Measurements from ENCODE around the gene ZNF609. TPM values are rescaled to one million over a fixed set of nuclear protein-coding genes. Genes with fewer than 3 reads are reported as not detected.

The ZNF609 gene
- total and polyA plus RNA-seq, 4 donors, result 8.1 to 54.2 (median 22.0) TPM

- ATAC-seq (ENCODE audit: insufficient read depth, low FRiP score), result no peak
- Histone ChIP-seq H3K4me3 (no peak overlapping the region), H3K27me3 (ENCODE audit: control insufficient read depth in 3 of 3, insufficient read depth in 3 of 3, low read length in 2 of 3) (no peaks in the 10 kb centered on the region), H3K9ac (ENCODE audit: insufficient read depth in 1 of 2, low read length in 2 of 2) (no peak overlapping the region), H3K27ac (ENCODE audit: low read depth in 1 of 2, low read length in 1 of 2) (no peak overlapping the region), H3K4me1 (ENCODE audit: control insufficient read depth in 5 of 5, insufficient read depth in 5 of 5, low read length in 5 of 5) (peaks cover 0 to 26% (median 9%) of the 10 kb centered on the region in 5 donors), H3K36me3 (ENCODE audit: control insufficient read depth in 4 of 4, insufficient read depth in 4 of 4, low read length in 4 of 4) (peaks cover 0 to 6% (median 2%) of the 10 kb centered on the region in 4 donors), H3K9me3 (ENCODE audit: control insufficient read depth in 4 of 4, insufficient read depth in 3 of 4, low read length in 3 of 4) (no peaks in the 10 kb centered on the region)
- no peak for DNase-seq
- TF ChIP-seq CTCF (IDR thresholded peaks at IDR 0.05; ENCODE audit: control extremely low read depth, extremely low read depth), result no peak
Measured at GRCh38 chr15:64454282-64454681, 6.1 kb upstream of the ZNF609 start.

- peaks cover 0 to 33% (median 9%) of the 10 kb centered on the region in 5 donors for H3K4me1 ChIP-seq (ENCODE audit: control insufficient read depth in 5 of 5, insufficient read depth in 5 of 5, low read length in 5 of 5)
- no peak for ATAC-seq (ENCODE audit: insufficient read depth, low FRiP score)
- no peak overlapping the region for H3K27ac ChIP-seq (ENCODE audit: low read depth in 1 of 2, low read length in 1 of 2)
Measured at GRCh38 chr15:64455961-64456371, 4.4 kb upstream of the ZNF609 start.

GRCh38 chr15:64456634-64457108 lies 3.7 kb upstream of the ZNF609 start:
- Histone ChIP-seq H3K9me3 (ENCODE audit: control insufficient read depth in 4 of 4, insufficient read depth in 3 of 4, low read length in 3 of 4) (no peaks in the 10 kb centered on the region), H3K4me1 (ENCODE audit: control insufficient read depth in 5 of 5, insufficient read depth in 5 of 5, low read length in 5 of 5) (peaks cover 0 to 34% (median 11%) of the 10 kb centered on the region in 5 donors), H3K36me3 (ENCODE audit: control insufficient read depth in 4 of 4, insufficient read depth in 4 of 4, low read length in 4 of 4) (peaks cover 0 to 6% (median 0%) of the 10 kb centered on the region in 4 donors), H3K27me3 (ENCODE audit: control insufficient read depth in 3 of 3, insufficient read depth in 3 of 3, low read length in 2 of 3) (no peaks in the 10 kb centered on the region), H3K9ac (ENCODE audit: insufficient read depth in 1 of 2, low read length in 2 of 2) (no peak overlapping the region), H3K27ac (ENCODE audit: low read depth in 1 of 2, low read length in 1 of 2) (no peak overlapping the region), H3K4me3 (no peak overlapping the region)
- TF ChIP-seq CTCF (IDR thresholded peaks at IDR 0.05; ENCODE audit: control extremely low read depth, extremely low read depth), result no peak
- 18 to 38% methylated on average over 1 of the region's 1 CpG for WGBS, 2 donors
- no peak for DNase-seq
- no peak for ATAC-seq (ENCODE audit: insufficient read depth, low FRiP score)

More at GRCh38 chr15:64455961-64456371, 4.4 kb upstream of the ZNF609 start:
- no peaks in the 10 kb centered on the region for H3K27me3 ChIP-seq (ENCODE audit: control insufficient read depth in 3 of 3, insufficient read depth in 3 of 3, low read length in 2 of 3)
- 30 to 50% methylated on average over 3 of the region's 3 CpGs for WGBS, 2 donors
- peaks cover 0 to 6% (median 0%) of the 10 kb centered on the region in 4 donors for H3K36me3 ChIP-seq (ENCODE audit: control insufficient read depth in 4 of 4, insufficient read depth in 4 of 4, low read length in 4 of 4)
- H3K4me3 ChIP-seq, result no peak overlapping the region
- no peak overlapping the region for H3K9ac ChIP-seq (ENCODE audit: insufficient read depth in 1 of 2, low read length in 2 of 2)
- no peak for TF ChIP-seq CTCF (IDR thresholded peaks at IDR 0.05; ENCODE audit: control extremely low read depth, extremely low read depth)
- peak; percentile 57 to 86 (median 82) for DNase-seq
- H3K9me3 ChIP-seq (ENCODE audit: control insufficient read depth in 4 of 4, insufficient read depth in 3 of 4, low read length in 3 of 4), result no peaks in the 10 kb centered on the region
